ENCODE measurements around the gene SH3BGR.
A peak's percentile ranks its signal among the peaks of the same experiment; 100 is the strongest.
"Not testable (repeated sequence)": the region's sequence is repeated elsewhere in the genome, so short reads cannot be mapped to it uniquely, and the experiment has no call there.

SH3BGR gene

GRCh38 chr21:39518055-39518846, 66.5 kb downstream of the SH3BGR start:
- peak; percentile 56 for DNase-seq

- no peak for DNase-seq
Measured at GRCh38 chr21:39518847-39519210, 67.1 kb downstream of the SH3BGR start.

- no peak for DNase-seq
Measured at GRCh38 chr21:39519835-39520234, 68.1 kb downstream of the SH3BGR start.

- DNase-seq = no peak
Measured at GRCh38 chr21:39523399-39523798, 71.6 kb downstream of the SH3BGR start.

- no peak for DNase-seq
Measured at GRCh38 chr21:39523915-39524314, 72.1 kb downstream of the SH3BGR start.

GRCh38 chr21:39525129-39525528, 73.4 kb downstream of the SH3BGR start:
- DNase-seq = no peak

- no peak for DNase-seq
Measured at GRCh38 chr21:39525601-39526000, 73.8 kb downstream of the SH3BGR start.

GRCh38 chr21:39527067-39527595, 75.4 kb downstream of the SH3BGR start:
- no peak for DNase-seq

- DNase-seq = no peak
Measured at GRCh38 chr21:39527664-39528381, 76.1 kb downstream of the SH3BGR start.

GRCh38 chr21:39529026-39529425, 77.3 kb downstream of the SH3BGR start:
- DNase-seq = no peak

- no peak for DNase-seq
Measured at GRCh38 chr21:39531064-39531463, 79.3 kb downstream of the SH3BGR start.

GRCh38 chr21:39531840-39532239, 80.1 kb downstream of the SH3BGR start:
- no peak for DNase-seq

GRCh38 chr21:39533545-39534380, 82.0 kb downstream of the SH3BGR start:
- DNase-seq = no peak

- DNase-seq = no peak
Measured at GRCh38 chr21:39535646-39536437, 84.1 kb downstream of the SH3BGR start.

GRCh38 chr21:39536835-39537234, 85.1 kb downstream of the SH3BGR start:
- DNase-seq = no peak

- DNase-seq = no peak
Measured at GRCh38 chr21:39537571-39537970, 85.8 kb downstream of the SH3BGR start.

- DNase-seq = no peak
Measured at GRCh38 chr21:39538453-39539042, 86.8 kb downstream of the SH3BGR start.

GRCh38 chr21:39540367-39540766, 88.6 kb downstream of the SH3BGR start:
- DNase-seq = not testable (repeated sequence)

- DNase-seq = no peak
Measured at GRCh38 chr21:39542736-39543135, 91.0 kb downstream of the SH3BGR start.

GRCh38 chr21:39546522-39546921, 94.8 kb downstream of the SH3BGR start:
- no peak for DNase-seq

GRCh38 chr21:39552856-39553255, 101.1 kb downstream of the SH3BGR start:
- no peak for DNase-seq

GRCh38 chr21:39553331-39553730, 101.6 kb downstream of the SH3BGR start:
- no peak for DNase-seq

Measured in femur (tissue), 1 donor.